ENCODE data around the gene NPPC.

The NPPC gene

GRCh38 chr2:231935207-231935524, 9.0 kb upstream of the NPPC start:
- Histone ChIP-seq H3K36me3 (ENCODE audit: low read length) (no peaks in the 10 kb centered on the region), H3K4me3 (ENCODE audit: insufficient read depth, low read length, poor library complexity, severe bottlenecking) (no peak overlapping the region), H4K20me1 (ENCODE audit: low read depth, low read length) (no peaks in the 10 kb centered on the region), H3K4me2 (ENCODE audit: low read depth, low read length, poor library complexity, severe bottlenecking) (no peak overlapping the region), H3K9me2 (replicated peaks; ENCODE audit: insufficient read depth, low read length) (no peaks in the 10 kb centered on the region), H3K9ac (ENCODE audit: low read length) (no peak overlapping the region), H3K9me3 (ENCODE audit: insufficient read depth, low read length) (no peaks in the 10 kb centered on the region), H3K27me3 (ENCODE audit: low read length) (no peaks in the 10 kb centered on the region), H3K27ac (ENCODE audit: low read depth, low read length) (no peak overlapping the region), H2AFZ (ENCODE audit: low read depth, low read length, severe bottlenecking) (no peak overlapping the region), H3K79me2 (ENCODE audit: insufficient read depth, low read length) (no peaks in the 10 kb centered on the region), H3F3A (ENCODE audit: insufficient read depth) (no peaks in the 10 kb centered on the region)
- TF ChIP-seq EZH2phosphoT487 (conservative IDR thresholded peaks at IDR 0.05; ENCODE audit: low read length) (no peak), CTCF (IDR thresholded peaks at IDR 0.05; ENCODE audit: insufficient read depth, low read length, poor library complexity, severe bottlenecking) (no peak)

- H3K9ac ChIP-seq (ENCODE audit: low read length) = no peak overlapping the region
These were observed 8.4 kb upstream of the NPPC start for GRCh38 chr2:231934441-231935206.

GRCh38 chr2:231933916-231934401, 7.8 kb upstream of the NPPC start:
- no peak overlapping the region for H3K4me2 ChIP-seq (ENCODE audit: low read depth, low read length, poor library complexity, severe bottlenecking)
- H2AFZ ChIP-seq (ENCODE audit: low read depth, low read length, severe bottlenecking) = no peak overlapping the region
- no peaks in the 10 kb centered on the region for H3K9me2 ChIP-seq (replicated peaks; ENCODE audit: insufficient read depth, low read length)

More at GRCh38 chr2:231934441-231935206, 8.4 kb upstream of the NPPC start:
- Histone ChIP-seq H3F3A (ENCODE audit: insufficient read depth) (no peaks in the 10 kb centered on the region), H3K79me2 (ENCODE audit: insufficient read depth, low read length) (no peaks in the 10 kb centered on the region), H3K4me2 (ENCODE audit: low read depth, low read length, poor library complexity, severe bottlenecking) (no peak overlapping the region), H3K9me3 (ENCODE audit: insufficient read depth, low read length) (no peaks in the 10 kb centered on the region), H3K27me3 (ENCODE audit: low read length) (no peaks in the 10 kb centered on the region), H4K20me1 (ENCODE audit: low read depth, low read length) (no peaks in the 10 kb centered on the region), H3K36me3 (ENCODE audit: low read length) (no peaks in the 10 kb centered on the region), H2AFZ (ENCODE audit: low read depth, low read length, severe bottlenecking) (no peak overlapping the region), H3K4me3 (ENCODE audit: insufficient read depth, low read length, poor library complexity, severe bottlenecking) (no peak overlapping the region), H3K27ac (ENCODE audit: low read depth, low read length) (no peak overlapping the region), H3K9me2 (replicated peaks; ENCODE audit: insufficient read depth, low read length) (no peaks in the 10 kb centered on the region)
- TF ChIP-seq CTCF (IDR thresholded peaks at IDR 0.05; ENCODE audit: insufficient read depth, low read length, poor library complexity, severe bottlenecking) (no peak), EZH2phosphoT487 (conservative IDR thresholded peaks at IDR 0.05; ENCODE audit: low read length) (no peak)

More at GRCh38 chr2:231933916-231934401, 7.8 kb upstream of the NPPC start:
- H3K36me3 ChIP-seq (ENCODE audit: low read length) = no peaks in the 10 kb centered on the region
- TF ChIP-seq CTCF (IDR thresholded peaks at IDR 0.05; ENCODE audit: insufficient read depth, low read length, poor library complexity, severe bottlenecking) = no peak
- TF ChIP-seq EZH2phosphoT487 (conservative IDR thresholded peaks at IDR 0.05; ENCODE audit: low read length) = no peak
- no peaks in the 10 kb centered on the region for H3K9me3 ChIP-seq (ENCODE audit: insufficient read depth, low read length)
- no peaks in the 10 kb centered on the region for H3K27me3 ChIP-seq (ENCODE audit: low read length)
- no peak overlapping the region for H3K27ac ChIP-seq (ENCODE audit: low read depth, low read length)
- H3K79me2 ChIP-seq (ENCODE audit: insufficient read depth, low read length) = no peaks in the 10 kb centered on the region
- no peaks in the 10 kb centered on the region for H3F3A ChIP-seq (ENCODE audit: insufficient read depth)
- no peak overlapping the region for H3K4me3 ChIP-seq (ENCODE audit: insufficient read depth, low read length, poor library complexity, severe bottlenecking)
- H3K9ac ChIP-seq (ENCODE audit: low read length) = no peak overlapping the region
- H4K20me1 ChIP-seq (ENCODE audit: low read depth, low read length) = no peaks in the 10 kb centered on the region
